Right lobe of liver (tissue), 6 donors: ENCODE results near the gene TMEM139. TPM values are rescaled to one million over a fixed set of nuclear protein-coding genes. Genes with fewer than 3 reads are reported as not detected.
A peak's percentile ranks its signal among the peaks of the same experiment; 100 is the strongest.

Experiments used
- ATAC-seq, 4 donors: fragments of 200-7000 bp; cut with Tn5 transposase; one replicate each; pipeline ENCODE4 v1.9.1; 2020; ENCODE audit warnings: mild to moderate bottlenecking in 4 of 4, moderate library complexity in 4 of 4
- DNase-seq, 3 donors: peaks; one replicate each; pipeline ENCODE4 v3.0.0-alpha.2; 2020
- H3K27ac ChIP-seq, 3 donors: fragments of 200-600 bp; one replicate each; pipeline ENCODE4 v1.8.0; 2022
- H3K27me3 ChIP-seq, 2 donors: fragments of 200-600 bp; one replicate each; pipeline ENCODE4 v1.8.0; 2022
- H3K36me3 ChIP-seq, 4 donors: fragments of 200-600 bp; sonication (generic) in 1 of 4; one replicate each; pipeline versions ENCODE4 v1.5.1 to v1.8.0; 2017 to 2022; ENCODE audit warnings: control low read depth in 1 of 4
- H3K4me1 ChIP-seq, 4 donors: fragments of 200-600 bp; sonication (generic) in 1 of 4; one replicate each; pipeline versions ENCODE4 v1.5.1 to v1.8.0; 2017 to 2022; ENCODE audit warnings: control low read depth in 1 of 4
- H3K4me3 ChIP-seq, 3 donors: fragments of 200-600 bp; one replicate each; pipeline ENCODE4 v1.8.0; 2022
- H3K9me3 ChIP-seq, 4 donors: fragments of 200-600 bp; sonication (generic) in 1 of 4; one replicate each; pipeline versions ENCODE4 v1.5.1 to v1.8.0; 2017 to 2022; ENCODE audit warnings: control low read depth in 1 of 4
- POLR2A ChIP-seq: fragments of 450-650 bp; IDR thresholded peaks from one replicate; pipeline ENCODE4 v1.6.1; 2017; ENCODE audit warnings: antibody characterized with exemption, mild to moderate bottlenecking
- WGBS: methylation state at CpG from one replicate; pipeline ENCODE4 v1.1.6; 2018; ENCODE audit warnings: low coverage, low lambda C conversion rate; ENCODE audit not compliant: insufficient coverage; ENCODE audit errors: missing lambda C conversion rate; 5-methylcytosine and 5-hydroxymethylcytosine counted together
- intact Hi-C, 2 donors: fragments of 100-400 bp; cut with DNase I; formaldehyde crosslinking; loops; one replicate each; pipeline versions ENCODE4 v1.11.2 to v1.14.1; 2022
- total RNA-seq, 6 experiments: library from RNA; depleted of rRNA in 2 of 6; stranded (reverse); fragments of >200 nt in 2 of 6; fragmentation: NEBNext Ultra II Directional in 3 of 6; extraction: Animal tissue kit (Norgen Biotek cat#: 25700) in 3 of 6; gene quantifications; one replicate each; pipeline versions ENCODE4 v1.1.0 to v1.2.4, GENCODE V29; 2016 to 2023
- TF ChIP-seq, protein P1 (sequence below), 4 donors: fragments of 200-600 bp in 3 of 4; fragments of 450-650 bp in 1 of 4; IDR thresholded peaks; one replicate each; pipeline versions ENCODE4 v1.5.1 to v1.8.0; 2016 to 2022; ENCODE audit warnings: antibody characterized with exemption in 4 of 4, mild to moderate bottlenecking in 2 of 4
- donor health status: DM: no; HTN: yes; CAD: no.
- donor health status: DM: no; HTN: no; CAD: no.
- donor health status: DM: no; HTN: no; CAD: no.
- donor health status: DM: no; HTN: yes; CAD: no.
- donor health status: DM: no; HTN: yes; CAD: no.

Gene TMEM139
- total RNA-seq, 6 experiments from 2014 or later = 7.0 to 20.8 (median 14.8) TPM

DNA sequence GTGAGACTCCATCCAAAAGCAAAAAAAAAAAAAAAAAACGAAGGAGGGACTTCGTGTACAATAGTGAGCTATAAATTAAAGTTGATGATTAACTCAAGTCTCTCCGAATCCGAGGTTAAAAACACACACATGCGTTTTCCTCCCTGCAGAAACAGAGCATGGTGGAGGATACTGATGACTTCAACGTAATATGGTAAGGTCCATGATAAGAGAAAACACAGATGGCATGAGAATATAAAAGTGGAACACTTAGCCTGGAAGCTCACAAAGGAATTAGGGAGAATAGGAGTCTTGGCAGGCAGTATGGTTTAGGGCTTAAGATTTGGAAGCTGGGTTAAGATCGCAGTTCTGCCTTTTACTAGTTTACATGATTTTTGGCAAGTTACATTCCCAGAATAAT lies 41.6 kb upstream of the TMEM139 start:
- TF ChIP-seq POLR2A = no peak
- TF ChIP-seq, protein P1, sequence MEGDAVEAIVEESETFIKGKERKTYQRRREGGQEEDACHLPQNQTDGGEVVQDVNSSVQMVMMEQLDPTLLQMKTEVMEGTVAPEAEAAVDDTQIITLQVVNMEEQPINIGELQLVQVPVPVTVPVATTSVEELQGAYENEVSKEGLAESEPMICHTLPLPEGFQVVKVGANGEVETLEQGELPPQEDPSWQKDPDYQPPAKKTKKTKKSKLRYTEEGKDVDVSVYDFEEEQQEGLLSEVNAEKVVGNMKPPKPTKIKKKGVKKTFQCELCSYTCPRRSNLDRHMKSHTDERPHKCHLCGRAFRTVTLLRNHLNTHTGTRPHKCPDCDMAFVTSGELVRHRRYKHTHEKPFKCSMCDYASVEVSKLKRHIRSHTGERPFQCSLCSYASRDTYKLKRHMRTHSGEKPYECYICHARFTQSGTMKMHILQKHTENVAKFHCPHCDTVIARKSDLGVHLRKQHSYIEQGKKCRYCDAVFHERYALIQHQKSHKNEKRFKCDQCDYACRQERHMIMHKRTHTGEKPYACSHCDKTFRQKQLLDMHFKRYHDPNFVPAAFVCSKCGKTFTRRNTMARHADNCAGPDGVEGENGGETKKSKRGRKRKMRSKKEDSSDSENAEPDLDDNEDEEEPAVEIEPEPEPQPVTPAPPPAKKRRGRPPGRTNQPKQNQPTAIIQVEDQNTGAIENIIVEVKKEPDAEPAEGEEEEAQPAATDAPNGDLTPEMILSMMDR (IDR thresholded peaks at IDR 0.05) = no peak
- Histone ChIP-seq H3K27ac (peak overlapping the region in 1 of 3 donors; percentile 34), H3K27me3 (no peaks in the 10 kb centered on the region), H3K9me3 (no peaks in the 10 kb centered on the region), H3K4me1 (peaks cover 0 to 39% (median under 1%) of the 10 kb centered on the region in 4 donors), H3K4me3 (no peak overlapping the region), H3K36me3 (no peaks in the 10 kb centered on the region)
- DNase-seq (no peak), ATAC-seq (no peak)
- intact Hi-C loops = loop anchor here (5.0 to 10.0 kb wide), 2 partner anchors 52 to 64 kb away; no protein-coding TSS in a partner anchor
- WGBS = 74% methylated on average over 7 of the region's 7 CpGs

DNA sequence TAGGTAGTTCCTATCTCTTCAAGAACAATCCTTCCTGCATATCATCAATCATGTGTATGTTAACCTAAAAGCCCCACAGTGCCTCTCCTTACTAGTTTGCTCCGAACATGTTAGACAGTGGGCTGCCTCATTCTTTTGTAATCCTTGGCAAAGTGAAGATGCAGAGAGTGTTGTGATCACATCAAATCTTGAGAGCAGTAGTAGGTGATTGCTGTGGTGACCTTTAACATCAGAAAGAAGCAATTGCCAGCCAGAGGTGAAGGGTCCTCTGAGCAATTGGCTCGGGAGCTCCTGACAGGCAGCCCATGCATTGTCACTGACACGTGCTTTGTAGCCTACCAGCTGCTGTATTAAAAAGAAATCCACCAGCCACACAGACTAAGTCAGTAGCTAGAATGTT lies 41.1 kb upstream of the TMEM139 start:
- Histone ChIP-seq H3K27ac (peak overlapping the region in 1 of 3 donors; percentile 34), H3K36me3 (no peaks in the 10 kb centered on the region), H3K4me1 (peaks cover 0 to 44% (median 4%) of the 10 kb centered on the region in 4 donors), H3K27me3 (no peaks in the 10 kb centered on the region), H3K9me3 (no peaks in the 10 kb centered on the region), H3K4me3 (no peak overlapping the region)
- intact Hi-C loops = loop anchor here (5.0 to 10.0 kb wide), 2 partner anchors 51 to 64 kb away; no protein-coding TSS in a partner anchor
- ATAC-seq (peak in 1 of 4 donors; percentile 15), DNase-seq (no peak)
- no peak for TF ChIP-seq POLR2A
- TF ChIP-seq, protein P1 (IDR thresholded peaks at IDR 0.05) = no peak
- 45% methylated on average over 3 of the region's 3 CpGs for WGBS

- H3K27ac ChIP-seq = peak overlapping the region in 1 of 3 donors; percentile 34
- 5% methylated on average over 1 of the region's 1 CpG for WGBS
- TF ChIP-seq, protein P1 (IDR thresholded peaks at IDR 0.05) = no peak
- no peak for TF ChIP-seq POLR2A
- no peaks in the 10 kb centered on the region for H3K36me3 ChIP-seq
- intact Hi-C loops = loop anchor here (5.0 to 10.0 kb wide), 2 partner anchors 50 to 63 kb away; no protein-coding TSS in a partner anchor
- H3K9me3 ChIP-seq = no peaks in the 10 kb centered on the region
- no peaks in the 10 kb centered on the region for H3K27me3 ChIP-seq
- H3K4me3 ChIP-seq = no peak overlapping the region
- DNase-seq = no peak
- no peak for ATAC-seq
- peaks cover 0 to 49% (median 8%) of the 10 kb centered on the region in 4 donors for H3K4me1 ChIP-seq
Measured at GRCh38 chr7:143244321-143244720, 40.4 kb upstream of the TMEM139 start.

- TF ChIP-seq, protein P1 (IDR thresholded peaks at IDR 0.05) = no peak
- no peak for TF ChIP-seq POLR2A
- H3K27ac ChIP-seq = no peak overlapping the region
- DNase-seq (no peak), ATAC-seq (no peak)
- H3K9me3 ChIP-seq = no peaks in the 10 kb centered on the region
- H3K4me1 ChIP-seq = peaks cover 0 to 47% (median 10%) of the 10 kb centered on the region in 4 donors
- H3K27me3 ChIP-seq = no peaks in the 10 kb centered on the region
- WGBS = 56% methylated on average over 3 of the region's 3 CpGs
- no peaks in the 10 kb centered on the region for H3K36me3 ChIP-seq
- H3K4me3 ChIP-seq = no peak overlapping the region
- intact Hi-C loops = loop anchor here in 1 of 2 donors (10.0 kb wide), 1 partner anchor 50 kb away; no protein-coding TSS in a partner anchor
Measured at GRCh38 chr7:143245123-143245522, 39.6 kb upstream of the TMEM139 start.
